GM19239 (cell line): ENCODE measurements around the gene TAF1C.

Source experiments
- DNase-seq: peaks from one replicate; pipeline ENCODE4 v3.0.0; 2011; ENCODE audit warnings: low spot score; ENCODE audit not compliant: insufficient read length
- FAIRE-seq: peaks from 2 replicates; lab custom pipeline; 2011; peaks lifted over from hg19 to GRCh38; lab: Jason Lieb, UNC

TAF1C gene

DNA sequence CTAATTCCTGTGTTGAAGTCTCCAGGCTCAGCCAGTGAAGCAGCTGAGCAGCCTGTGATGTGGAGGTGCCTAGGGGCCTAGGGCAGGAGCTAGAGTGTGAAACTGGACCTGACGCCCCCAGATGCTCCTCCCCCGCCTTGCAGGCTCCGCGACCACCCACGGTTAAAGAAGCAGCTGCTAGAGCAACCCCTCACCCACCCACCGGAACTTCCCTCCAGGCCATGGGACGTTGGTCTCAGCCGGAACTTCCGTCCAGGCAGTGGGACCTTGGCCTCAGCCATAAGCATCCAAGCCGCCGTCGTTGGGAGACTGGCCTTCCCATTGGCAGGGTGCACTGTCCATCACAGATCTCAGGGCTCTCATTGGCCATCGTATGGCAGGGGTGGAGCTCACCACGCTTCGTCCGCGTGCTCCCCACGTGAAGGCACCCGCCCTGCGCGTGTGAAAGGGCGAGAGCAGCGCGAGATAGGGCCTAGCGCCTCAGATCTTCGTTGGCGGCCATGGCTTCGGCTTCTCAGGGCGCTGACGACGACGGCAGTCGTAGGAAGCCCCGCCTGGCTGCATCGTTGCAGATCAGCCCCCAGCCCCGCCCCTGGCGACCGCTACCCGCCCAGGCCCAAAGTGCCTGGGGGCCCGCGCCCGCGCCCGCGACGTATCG, 4.0 kb upstream of the TAF1C start, which contains the start of gene ADAD2:
TSS of gene ADAD2 (plus strand) at position 427 of the 658 bp plus-strand sequence. CDS start at position 501, 74 bp downstream.
- FAIRE-seq (no peak), DNase-seq (no peak)

- DNase-seq (no peak), FAIRE-seq (no peak)
These were observed 2.1 kb downstream of the TAF1C start for GRCh38 chr16:84184775-84185174.

DNA sequence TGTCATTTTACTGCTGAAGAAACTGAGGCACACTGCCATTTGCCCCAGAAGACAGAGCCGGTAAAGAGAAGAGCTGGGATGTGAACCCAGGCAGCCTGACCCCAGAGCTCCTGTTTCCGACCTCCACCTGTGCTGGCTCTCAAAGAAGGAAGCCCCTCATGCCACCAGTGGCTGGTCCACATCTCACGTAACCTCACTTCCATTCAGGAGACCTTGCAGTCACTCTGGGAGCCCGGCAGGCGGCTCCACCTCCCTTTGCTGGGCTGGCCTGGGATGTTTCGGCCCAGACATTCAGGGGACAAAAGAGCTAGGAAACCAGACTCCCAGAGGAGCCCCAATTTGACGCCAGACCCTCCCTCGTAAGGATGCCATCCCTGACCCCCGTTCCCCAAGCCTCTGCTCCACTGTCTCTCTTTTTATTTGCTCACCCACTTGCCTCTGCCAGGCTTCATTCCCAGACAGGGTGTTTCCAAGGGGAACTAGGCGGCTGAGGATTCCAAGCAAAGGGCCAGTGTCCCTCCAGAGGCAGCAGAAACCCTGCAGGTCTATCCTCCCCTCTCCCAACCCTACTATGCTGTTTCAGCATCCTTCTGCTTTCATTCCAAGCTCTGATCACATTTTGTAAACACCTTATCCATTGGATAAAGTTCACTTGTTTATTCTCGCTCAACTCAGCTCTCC, 2.8 kb downstream of the TAF1C start:
- no peak for FAIRE-seq
- no peak for DNase-seq

DNA sequence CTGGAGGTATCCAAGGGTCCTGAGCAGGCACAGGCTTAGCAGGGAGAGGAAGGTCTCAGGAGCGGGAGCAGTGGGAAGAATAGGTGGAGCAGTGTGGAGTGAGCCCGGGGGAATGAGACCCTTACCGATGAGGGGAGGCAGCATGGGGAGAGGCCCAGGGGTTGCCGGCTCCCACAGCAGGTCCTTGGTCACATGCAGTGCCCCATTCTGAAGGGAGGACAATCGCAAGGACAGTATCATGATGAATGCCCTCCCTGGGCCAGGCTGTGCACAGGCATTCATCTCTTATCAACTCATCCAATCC, 3.3 kb downstream of the TAF1C start:
- DNase-seq (no peak), FAIRE-seq (no peak)

DNA sequence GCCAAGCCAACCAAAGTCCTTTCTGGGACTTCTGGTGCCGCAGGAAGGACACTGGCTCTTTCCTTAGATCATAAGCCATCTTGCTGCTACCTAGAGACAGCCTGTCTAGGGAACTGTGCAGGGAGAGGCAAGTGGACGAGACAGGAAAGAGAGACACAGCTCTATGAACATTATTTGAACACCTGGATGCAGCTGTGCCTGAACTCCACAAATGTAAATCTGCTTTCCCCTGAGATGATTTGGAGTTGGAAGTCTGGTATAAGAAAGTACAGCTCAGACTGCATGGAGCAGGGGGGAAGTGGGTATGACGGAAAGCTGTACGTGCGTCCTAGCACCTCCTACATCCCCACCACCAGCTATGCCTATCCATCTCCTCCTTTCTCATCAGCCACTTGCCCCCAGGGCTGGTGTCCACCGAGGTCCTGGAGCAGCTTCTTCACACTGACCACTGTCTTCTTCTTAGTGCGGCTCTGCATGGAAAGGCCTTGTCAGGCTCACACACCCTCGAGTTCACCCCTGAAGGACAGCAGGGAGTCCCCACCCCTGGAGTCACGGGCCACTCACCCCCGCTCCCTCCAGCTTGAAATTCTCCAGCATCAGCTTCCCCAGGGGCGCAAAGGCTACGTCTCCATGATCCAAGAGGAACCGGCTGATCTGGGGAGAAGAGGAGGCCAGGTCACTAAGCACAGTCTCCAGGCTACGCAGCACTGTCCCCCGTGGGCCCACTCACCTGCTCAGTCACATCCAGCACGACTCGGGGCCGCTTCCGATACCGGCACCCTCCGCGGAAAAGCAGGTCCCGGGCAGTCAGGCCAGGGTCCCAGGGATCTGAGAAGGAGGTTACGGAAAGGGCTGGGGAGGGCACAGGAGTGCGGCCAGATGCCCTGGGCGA, 3.9 kb downstream of the TAF1C start:
- DNase-seq: no peak
- no peak for FAIRE-seq

- DNase-seq (no peak), FAIRE-seq (no peak)
These were observed 4.8 kb downstream of the TAF1C start for GRCh38 chr16:84182104-84182503.

DNA sequence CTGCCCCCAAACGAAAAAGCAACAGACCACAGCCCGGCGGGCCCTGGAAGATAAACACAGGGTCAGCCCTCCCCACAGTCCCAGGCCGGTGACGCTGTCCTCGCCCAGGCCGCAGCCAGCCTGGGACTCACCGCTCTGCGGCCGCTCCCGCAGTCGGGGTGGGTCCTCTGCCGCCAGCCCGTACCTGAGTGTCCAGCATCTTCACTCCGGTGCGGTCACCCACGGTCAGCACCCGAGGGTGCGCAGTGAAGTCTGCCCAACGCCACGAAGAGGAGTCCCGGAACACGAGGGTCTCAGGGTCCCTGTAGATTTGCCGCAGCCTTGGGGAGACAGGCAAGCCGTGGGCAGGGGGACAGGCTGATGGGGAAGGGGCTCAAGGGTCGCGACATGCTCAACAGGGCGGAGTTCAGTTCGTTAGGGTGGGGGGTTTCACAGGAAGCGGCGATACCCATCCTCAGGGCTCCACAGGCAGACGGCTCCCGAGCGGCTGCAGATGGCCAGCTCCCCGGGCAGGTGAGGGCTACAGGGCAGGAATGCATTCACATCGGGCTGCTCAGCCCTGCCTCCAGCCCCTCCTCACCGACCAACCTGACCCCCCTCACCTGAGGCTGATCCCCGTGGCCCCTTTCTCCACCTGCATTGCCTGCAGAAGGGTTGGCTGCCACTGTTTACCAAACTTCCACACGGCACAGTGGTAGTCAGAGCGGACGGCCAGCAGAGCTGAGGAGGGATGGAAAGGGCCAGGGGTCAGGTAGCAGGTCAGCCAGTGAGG, 5.5 kb downstream of the TAF1C start:
- DNase-seq (no peak), FAIRE-seq (no peak)

GRCh38 chr16:84180519-84181140, 6.2 kb downstream of the TAF1C start:
- FAIRE-seq (no peak), DNase-seq (no peak)

- no peak for FAIRE-seq
These were observed 7.1 kb downstream of the TAF1C start for GRCh38 chr16:84179612-84180320.

GRCh38 chr16:84178892-84179611, 7.8 kb downstream of the TAF1C start:
- DNase-seq (no peak), FAIRE-seq (no peak)

More at GRCh38 chr16:84179612-84180320, 7.1 kb downstream of the TAF1C start:
- no peak for DNase-seq

GRCh38 chr16:84178146-84178765, 8.6 kb downstream of the TAF1C start:
- FAIRE-seq (no peak), DNase-seq (no peak)

DNA sequence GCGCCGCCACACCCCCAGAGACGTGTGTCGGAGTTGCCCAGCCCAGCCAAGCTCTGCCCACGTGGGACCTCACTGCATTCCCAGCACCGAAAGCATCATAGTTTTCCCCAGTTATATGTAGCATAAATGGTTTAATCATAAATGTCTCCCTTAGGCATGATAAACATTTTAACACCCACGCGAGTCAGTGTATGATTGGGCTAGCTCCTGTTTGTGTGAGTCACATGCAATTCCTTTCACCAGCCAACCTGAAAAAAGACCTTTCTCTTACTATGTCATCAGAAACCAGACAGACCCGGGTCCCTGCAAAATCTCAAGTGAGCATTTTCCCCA, 9.2 kb downstream of the TAF1C start:
- no peak for DNase-seq

GRCh38 chr16:84176192-84177053, 10.4 kb downstream of the TAF1C start:
- FAIRE-seq: no peak

More for the DNA sequence above, 9.2 kb downstream of the TAF1C start:
- no peak for FAIRE-seq

GRCh38 chr16:84175350-84176081, 11.3 kb downstream of the TAF1C start:
- FAIRE-seq (peak; percentile 75), DNase-seq (peak; percentile 87)

More at GRCh38 chr16:84176192-84177053, 10.4 kb downstream of the TAF1C start:
- DNase-seq: no peak

- FAIRE-seq: no peak
These were observed 12.5 kb downstream of the TAF1C start for GRCh38 chr16:84174396-84174795.

DNA sequence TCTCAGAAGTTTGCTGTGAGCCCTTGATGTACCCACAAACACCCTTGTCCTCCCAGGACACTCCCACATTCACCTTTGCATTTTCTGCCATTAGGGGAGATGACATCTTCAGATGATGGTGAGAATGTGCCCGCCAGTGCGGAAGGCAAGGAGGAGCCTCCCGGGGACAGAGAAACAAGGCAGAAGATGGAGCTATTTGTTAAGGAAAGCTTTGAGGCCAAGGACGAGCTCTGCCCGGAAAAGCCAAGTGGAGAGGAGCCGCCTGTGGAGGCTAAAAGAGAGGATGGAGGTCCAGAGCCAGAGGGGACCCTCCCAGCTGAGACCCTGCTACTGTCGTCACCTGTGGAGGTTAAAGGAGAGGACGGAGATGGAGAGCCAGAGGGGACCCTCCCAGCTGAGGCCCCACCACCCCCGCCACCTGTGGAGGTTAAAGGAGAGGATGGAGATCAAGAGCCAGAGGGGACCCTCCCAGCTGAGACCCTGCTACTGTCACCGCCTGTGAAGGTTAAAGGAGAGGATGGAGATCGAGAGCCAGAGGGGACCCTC, 17.0 kb downstream of the TAF1C start:
- DNase-seq: no peak
- no peak for FAIRE-seq

More at GRCh38 chr16:84174396-84174795, 12.5 kb downstream of the TAF1C start:
- DNase-seq: no peak
